Stimulated activated CD4-positive, alpha-beta T cell treated with anti-CD3 and anti-CD28 coated beads, Interleukin-15, amount 100 ng/mL, for 1 hour (primary cell): ENCODE results near the gene GLS.
"Not testable (repeated sequence)": the region's sequence is repeated elsewhere in the genome, so short reads cannot be mapped to it uniquely, and the experiment has no call there.

Experiments used
- DNase-seq, 2 donors: peaks; one replicate each; pipeline ENCODE4 v3.0.0-alpha.2; 2020; ENCODE audit warnings: low read depth in 1 of 2, low spot score in 1 of 2

The GLS gene

DNA sequence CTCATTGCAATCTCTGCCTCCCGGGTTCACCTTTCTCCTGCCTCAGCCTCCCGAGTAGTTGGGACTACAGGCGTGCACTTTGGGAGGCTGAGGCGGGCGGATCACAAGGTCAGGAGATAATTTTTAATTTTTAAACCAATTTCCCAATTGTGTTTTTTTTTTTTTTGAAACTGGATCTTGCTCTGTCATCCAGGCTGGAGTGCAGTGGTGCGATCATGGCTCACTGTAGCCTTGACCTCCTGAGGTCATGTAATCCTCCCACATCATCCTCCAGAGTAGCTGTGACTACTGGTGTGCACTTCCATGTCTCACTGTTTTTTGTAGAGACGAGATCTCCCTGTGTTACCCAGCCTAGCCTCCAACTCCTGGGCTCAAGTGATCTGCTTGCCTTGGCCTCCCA lies 49.3 kb downstream of the GLS start:
- DNase-seq, result no peak

DNA sequence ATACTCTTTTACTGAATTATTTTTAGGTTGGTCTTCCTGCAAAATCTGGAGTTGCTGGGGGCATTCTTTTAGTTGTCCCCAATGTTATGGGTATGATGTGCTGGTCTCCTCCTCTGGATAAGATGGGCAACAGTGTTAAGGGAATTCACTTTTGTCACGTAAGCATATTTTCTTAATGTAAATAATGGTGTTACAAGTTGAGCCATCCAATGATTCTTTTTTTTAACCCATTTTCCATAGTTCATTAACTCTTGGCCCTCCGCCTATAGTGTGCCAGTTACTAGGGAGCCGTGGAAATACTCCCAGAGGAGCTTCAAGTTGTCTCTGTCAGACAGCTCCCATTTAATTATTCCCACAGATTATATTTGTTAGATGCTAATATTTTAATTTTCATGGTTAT lies 49.8 kb downstream of the GLS start:
- DNase-seq, result no peak

DNA sequence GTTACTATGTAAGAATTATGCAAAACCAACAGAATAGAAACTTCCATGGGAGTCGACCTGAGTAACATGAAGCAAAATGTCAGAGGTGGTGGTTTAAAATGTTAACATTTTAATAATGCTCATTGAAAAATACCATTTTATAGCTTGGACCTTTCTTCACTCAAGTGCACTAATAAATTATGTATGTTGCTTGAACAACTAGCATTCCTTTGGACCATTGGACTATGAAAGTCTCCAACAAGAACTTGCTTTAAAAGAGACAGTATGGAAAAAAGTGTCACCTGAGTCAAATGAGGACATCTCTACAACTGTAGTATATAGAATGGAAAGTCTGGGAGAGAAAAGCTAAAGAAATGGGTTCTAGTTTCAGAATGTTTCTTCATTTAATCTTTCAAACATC lies 51.9 kb downstream of the GLS start:
- no peak for DNase-seq

DNA sequence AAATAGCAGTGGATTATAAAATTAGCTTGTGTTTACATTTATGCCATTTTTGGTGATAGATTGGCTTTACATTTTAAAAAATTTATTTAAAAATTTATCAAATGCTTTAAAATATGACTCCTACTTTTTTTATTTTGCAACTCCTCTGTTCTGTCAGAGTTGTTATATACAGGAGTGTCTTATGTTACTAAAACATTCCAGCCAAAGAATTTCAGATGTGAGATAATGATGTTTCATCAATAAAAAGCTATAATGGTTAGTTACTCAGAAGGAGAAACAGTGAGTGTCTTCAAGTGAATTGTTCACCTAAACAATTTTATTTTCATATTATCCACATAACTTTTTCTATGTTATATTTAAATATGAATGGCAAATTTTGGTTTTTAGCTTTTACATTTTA lies 52.7 kb downstream of the GLS start:
- DNase-seq, result no peak

DNA sequence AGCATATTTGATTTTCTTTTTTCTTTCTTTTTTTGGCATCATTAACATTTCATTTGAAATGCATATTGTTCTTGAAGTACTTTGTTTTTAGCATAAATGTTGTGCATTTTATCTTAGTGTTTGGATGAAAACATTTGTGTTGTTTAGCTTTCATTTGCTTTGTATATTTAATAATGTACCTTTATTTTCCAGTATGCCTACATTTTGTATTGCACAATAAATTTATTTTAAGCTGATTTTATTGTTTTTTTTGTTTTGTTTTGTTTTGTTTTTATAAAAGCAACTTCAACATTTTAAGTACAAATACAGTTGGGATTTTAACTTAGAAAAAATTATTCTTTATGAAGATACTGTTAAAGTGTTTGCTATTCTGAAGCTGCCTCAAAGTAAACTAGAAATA lies 54.4 kb downstream of the GLS start:
- no peak for DNase-seq

DNA sequence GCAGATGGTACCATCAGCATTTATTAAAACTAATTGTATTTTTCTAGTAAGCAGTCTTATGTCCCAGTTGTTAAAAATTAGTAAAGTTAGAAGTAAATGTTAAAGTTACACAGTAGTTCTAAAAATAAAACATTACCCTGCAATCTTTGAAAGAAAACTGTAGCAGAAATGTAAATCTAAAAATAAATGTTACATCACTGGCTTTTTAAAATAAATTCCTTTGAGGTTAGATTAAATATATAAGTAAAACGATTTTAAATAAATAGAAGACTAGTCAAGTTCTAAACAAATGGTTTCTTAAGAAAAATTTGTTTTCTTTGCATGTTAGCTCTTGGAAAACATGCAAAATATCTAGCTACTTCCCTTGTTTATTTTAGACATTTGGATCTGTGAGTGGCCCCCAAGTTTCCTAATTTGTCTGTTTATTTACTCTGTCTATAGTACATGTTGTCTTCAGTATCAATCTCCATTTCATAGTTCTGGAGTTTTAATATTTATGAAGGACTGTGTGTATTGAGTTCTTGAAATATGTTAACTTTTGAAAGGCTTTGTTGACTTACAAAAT lies 58.2 kb downstream of the GLS start:
- DNase-seq, result no peak

DNA sequence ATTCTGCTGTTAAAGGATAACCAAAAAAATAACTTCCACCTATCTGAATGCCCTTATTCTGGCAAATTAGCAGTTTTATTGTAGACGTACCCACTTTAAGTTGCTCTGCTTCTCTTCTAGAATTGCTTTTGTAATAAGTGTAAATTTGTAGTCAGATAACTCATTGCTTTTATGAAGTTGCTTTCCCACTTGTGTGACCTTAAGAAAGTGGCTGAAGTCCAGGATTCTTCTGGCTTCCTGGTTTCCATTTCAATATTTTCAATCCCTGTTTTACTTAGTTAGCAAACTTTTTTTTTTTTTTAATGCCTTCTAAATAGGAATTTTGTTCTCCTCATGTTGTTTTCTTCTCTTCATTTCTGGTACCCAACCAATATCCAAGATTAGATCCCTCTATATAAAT lies 59.8 kb downstream of the GLS start:
- no peak for DNase-seq

DNA sequence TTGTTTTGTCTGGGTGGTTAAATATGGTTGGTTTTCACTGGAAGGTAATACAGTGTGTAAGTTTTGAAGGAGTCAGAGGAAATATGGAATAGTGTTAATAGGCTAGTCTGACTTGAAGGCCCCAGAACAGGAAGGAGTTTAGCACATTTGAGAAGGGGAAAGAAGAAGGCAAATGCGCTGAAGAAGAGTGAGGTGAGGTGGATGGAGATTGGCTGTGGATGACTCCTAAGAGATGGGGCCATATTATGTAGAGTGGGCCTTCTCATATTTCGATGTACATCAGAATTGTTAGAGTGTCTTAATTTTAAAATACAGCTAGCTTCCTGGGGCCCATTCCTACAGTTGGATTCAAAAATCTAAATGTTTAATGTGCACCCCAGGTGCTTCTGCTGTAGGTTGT lies 61.0 kb downstream of the GLS start:
- DNase-seq, result no peak

DNA sequence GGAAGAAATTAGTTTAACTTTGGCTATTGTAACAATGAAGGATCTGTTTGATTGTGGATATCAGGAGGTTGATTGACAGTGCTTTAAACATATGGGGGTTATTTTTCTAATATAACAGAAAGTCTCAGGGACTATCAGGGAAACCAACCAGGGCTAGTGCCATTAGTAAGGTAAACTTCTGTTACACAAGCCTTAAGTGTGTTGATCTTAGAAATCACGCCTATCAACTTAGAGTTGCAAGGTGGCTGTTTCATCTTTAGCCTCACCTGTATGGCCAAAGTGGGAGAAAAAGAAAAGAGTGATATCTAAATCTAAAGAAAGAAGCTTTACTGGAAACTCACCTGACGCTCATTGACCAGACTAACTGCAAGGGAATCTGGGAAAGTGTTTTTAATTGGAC lies 62.1 kb downstream of the GLS start:
- no peak for DNase-seq

DNA sequence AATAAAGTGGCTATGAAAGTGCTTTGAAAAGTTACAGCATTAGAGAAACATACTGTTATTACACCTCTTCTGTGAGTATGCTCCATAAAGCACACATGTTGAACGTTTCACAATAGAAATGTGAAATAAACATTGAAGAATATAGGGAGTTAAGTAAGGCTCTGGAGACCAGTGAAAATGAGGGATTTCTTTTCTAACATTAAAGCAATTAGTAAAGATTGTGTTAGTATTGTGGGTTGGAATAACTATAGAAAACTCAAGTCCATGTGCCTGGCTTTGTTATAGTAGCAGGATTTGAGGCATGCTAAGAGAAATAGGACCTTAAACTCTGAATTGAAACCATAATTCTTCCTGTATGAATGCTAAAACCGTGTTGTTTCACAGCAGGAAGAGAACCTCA lies 63.1 kb downstream of the GLS start:
- DNase-seq, result no peak

DNA sequence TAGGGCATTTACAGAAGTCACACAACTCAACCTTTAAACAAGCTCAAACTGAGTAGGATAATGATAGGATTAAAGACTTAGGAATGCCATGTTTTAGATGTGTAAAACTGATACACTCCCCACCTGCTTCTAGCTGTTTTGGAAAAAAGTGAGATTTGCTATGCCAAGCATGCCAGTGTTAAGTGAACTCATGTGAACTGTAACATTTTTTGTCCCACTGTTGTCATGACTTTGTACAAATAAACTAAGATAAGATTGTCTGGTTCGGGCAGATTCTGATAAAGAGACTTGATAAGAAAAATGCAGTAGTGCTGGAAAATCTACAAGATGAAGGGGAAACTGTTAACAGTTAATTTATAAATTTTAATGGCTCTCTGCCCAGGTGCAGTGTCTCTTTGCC lies 66.5 kb downstream of the GLS start:
- no peak for DNase-seq

DNA sequence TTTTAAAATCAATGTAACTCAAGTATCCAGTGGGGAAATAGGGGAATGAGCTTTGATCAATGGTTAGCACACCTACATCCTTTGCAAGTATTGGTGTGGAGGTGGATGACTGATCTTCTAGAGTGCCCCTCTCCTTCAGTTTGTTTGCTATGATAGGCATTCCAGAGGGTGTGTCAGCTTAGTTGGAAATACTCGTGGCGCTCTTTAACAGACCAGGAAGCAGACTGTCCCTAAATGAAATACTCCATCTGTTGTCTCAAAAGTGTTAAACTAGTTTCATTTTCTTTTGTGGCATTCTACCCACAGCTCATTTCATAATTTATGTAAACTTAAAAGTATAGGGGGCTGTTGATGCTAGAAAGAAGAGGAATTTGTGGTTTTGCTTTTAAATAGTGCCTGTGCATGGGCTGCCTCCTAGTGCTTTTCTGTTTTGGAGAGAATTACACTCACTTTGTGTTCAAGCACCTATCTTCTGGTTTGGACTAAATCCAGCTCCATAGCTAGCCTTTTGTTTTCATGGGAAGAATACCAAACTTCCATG lies 67.2 kb downstream of the GLS start:
- DNase-seq, result no peak

DNA sequence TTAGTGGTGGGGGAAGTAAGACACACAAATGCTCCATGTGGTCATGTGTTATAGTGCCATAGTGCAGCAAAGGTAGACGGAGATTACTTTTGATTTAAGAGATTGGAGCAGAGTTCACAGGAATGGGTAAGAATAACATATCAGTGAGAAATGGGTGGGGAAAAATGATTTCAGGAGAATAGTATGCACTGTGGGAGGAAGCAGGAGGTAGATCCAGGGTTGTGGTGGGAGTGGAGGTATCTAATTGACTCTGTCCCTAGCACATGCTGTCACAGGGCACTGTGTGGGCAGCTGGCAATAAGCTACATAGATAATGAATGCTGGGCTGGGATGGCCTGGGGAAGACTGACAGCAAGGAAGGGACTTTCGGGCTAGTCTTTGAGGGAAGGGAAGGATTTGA lies 68.0 kb downstream of the GLS start:
- DNase-seq, result no peak

DNA sequence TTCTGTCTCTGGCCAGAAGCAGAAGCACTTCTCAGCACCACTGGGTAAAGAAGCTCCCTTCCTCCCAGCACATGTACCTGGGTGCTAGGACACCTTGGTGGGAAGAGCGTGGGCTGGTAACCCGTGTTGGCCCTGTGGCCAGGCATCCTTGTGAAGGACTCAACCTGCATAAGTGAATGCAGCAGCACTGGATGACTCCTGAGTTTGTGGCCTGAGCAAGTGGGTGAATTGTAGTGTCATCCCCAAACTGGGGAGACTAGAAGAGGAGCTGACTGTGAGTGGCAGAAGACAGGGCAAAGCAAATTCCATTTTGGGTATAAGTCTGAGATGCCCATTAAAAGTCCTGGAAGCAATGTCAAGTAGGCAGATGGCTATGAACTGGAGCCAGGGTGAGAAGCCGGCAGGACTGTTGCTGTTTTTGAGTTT lies 70.0 kb downstream of the GLS start:
- DNase-seq, result no peak

DNA sequence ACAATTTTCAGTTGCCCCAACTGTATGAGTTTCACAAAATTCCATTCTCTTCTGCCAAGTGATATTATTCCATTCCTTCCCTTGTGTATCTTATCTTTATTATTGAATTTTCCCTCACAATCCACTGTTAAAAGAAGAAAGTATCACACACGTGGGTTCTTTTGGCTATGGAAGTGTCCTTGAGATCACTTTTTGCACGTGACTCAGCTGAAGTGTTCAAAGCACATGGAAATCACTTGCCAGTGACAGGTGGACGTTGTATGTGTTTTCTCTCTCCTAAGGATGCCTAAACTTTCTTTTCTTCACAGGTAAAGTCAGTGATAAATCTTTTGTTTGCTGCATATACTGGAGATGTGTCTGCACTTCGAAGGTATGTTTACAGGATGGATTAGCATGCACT lies 72.6 kb downstream of the GLS start:
- DNase-seq, result no peak

DNA sequence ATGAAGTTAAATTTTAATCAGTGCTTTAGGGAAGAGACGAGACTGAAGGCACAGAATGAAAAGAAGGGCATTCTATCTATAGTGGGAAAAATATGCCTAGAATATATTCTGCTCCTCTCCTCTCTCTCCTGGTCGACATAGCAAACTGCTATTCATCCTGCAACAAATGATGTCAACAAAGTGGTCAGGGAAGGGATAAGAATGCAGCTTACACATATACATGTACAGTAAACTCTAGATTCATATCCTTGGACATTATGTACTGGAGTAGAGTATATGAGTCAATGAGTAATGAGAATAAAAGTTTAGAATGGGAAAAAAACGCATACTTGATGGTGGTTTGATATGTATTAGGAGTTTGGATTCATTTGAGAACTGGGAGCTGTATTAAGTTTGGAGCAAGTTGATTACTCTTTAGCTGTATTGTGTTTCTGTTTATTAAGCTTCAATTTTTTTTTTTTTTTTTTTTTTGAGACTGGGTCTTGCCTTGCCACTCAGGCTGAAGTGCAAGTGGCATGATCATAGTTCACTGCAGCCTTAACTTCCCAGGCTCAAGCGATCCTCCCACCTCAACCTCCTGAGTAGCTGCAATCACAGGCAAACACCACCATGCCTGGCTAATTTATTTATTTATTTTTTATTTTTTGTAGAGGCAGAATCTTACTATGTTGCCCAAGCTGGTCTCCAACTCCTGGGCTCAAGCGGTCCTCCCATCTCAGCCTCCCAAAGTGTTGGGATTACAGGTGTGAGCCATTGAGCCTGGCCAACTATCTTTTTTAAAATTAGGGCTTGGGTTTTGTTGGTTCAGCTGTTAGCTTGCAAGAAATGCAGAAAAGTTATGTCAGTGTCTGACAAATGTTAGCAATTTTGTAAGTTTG lies 79.5 kb downstream of the GLS start:
- no peak for DNase-seq

DNA sequence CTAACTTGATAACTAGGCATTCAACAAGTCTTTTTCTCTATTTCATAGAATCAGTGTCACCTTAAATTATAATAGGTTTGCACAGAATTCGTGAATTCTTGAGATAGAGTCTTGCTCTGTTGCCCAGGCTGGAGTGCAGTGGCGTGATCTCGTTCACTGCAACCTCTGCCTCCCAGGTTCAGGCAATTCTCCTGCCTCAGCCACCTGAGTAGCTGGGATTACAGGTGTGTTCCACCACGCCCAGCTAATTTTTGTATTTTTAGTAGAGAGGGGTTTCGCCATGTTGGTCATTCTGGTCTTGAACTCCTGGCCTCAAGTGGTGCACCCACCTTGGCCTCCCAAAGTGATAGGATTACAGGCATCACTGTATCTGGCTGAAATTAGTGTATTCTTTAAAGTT lies 80.5 kb downstream of the GLS start:
- not testable (repeated sequence) for DNase-seq

DNA sequence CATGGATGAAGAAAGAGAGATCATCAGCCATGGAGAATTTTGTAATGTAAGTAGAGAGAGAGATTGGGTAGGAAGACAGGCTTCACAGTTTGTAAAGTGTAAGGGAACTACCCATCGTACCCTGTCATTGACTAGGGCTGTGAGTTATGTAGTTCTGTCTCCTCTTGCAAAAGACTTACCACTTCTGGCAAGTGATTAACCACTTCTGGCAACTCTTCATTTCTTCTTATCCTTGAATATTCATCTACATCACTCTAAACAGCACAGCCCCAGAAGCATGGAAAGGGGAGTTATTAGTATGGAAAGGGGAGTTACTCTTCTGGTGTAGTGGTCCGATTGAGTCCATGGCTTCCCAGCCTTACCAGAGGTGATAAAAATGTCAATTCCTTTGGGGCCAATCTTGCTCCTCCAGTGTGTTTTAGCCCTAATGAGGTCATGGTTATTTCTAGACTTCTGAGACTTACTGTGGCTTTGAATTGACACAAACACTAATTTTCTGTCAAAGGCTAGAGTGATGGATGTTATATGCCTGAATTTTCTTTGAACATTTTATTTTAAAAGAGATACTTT lies 81.4 kb downstream of the GLS start:
- no peak for DNase-seq

DNA sequence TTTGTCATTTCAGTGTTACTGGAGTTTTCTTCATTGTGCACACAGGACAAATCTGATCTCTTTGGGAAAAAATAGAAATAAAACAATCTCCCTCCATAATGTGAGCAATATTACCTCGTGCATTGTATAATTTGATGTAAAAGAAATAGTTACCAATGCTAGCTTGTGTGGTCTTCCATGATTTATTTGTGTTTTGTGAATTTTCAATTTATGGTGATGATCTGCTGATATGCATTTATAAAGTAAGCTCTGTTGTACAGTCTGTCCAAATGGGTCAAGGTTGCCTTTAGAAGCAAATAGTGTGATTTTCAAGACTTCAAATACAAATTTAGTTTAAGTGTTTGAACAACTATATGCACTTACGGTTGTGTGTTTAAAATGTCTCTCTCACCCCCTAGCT lies 82.5 kb downstream of the GLS start:
- no peak for DNase-seq

DNA sequence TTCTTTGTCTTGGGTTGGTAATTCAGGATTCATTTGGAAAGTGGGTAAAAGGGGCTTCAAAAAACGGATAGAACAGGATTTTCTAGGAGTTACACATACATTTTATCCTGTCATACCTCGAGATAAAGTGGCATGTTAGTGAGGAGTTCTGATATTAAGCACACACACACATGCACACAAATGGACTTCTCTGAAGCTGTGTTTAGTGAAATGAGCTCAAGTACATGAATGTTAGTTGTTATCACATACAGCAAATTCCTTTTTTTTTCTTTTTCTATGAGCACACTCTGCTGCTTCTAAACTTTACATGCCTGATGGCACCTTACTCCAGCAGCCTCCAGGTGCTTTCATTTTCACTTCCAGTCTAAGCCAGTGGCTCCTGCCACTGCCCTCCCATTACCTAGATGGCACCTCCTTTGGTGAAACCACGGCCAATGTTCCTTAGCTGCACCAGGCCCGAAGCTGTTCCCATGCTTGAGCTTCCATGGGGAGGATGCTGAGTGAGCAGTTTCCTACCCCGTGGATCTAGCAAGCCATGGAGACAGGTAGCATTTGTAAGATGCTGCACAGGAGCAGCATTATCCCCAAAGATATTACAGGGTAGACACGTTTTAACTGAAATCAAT lies 83.7 kb downstream of the GLS start:
- no peak for DNase-seq

DNA sequence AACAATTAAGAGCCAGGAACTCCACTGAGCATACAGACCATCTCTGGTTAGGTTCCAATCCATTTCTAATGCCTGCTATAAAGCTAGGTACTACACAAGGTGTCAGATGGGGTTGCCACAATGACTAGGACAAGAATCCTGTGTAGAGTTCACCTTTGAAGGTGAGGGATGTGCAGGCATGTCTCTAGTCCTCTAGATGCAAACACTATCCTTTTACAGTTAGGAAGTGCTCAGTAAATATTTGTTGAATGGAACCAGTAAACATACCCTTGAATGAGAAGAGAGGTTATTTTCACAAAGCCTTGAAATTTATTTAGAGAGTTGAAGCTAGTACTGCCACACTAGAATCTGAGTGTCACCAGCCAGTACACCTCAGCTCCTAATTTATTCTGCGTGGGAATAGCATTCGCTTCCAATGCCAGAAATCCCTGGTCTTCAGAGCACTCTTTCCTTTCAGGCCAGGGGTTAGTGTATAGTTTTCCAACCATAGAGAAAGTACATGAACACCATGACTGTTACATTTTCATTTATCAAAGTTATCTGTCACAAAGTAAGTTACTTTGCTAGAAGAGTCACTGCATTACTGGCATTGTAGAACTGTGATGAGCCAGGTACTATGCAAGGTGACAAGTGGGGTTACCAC lies 85.1 kb downstream of the GLS start:
- DNase-seq, result no peak
